Measurements from ENCODE around the gene SMOC1. TPM values are rescaled to one million over a fixed set of nuclear protein-coding genes. Genes with fewer than 3 reads are reported as not detected.

SMOC1 gene
- total RNA-seq, 1 donor from 2014 or later, result 10.9 TPM

DNA sequence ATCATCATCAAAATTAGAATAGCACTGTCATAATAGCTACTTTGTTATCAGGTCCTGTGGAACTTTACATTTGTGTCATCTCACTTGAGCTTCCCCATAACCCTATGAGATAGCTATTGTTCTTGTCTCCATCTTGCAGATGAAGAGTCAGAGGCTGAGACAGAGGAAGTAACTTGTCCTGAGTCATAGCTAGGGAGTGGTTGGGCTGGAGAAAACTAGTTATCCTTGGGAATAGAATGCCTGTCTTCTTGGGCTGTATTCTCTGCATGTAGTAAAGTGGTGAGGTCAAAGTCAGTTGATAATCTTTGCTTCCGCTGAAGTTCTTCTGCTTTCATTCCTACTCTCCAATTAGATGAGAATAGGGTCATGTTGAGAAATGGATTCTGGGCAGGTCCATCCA, 117.0 kb downstream of the SMOC1 start:
- DNase-seq (ENCODE audit: low spot score, unreplicated experiment), result no peak
- Mint-ChIP-seq H3K4me1 (ENCODE audit: low read depth) (peaks cover 17% of the 10 kb centered on the region), H3K27me3 (no peaks in the 10 kb centered on the region), H3K4me3 (ENCODE audit: low read depth) (no peak overlapping the region), H3K36me3 (ENCODE audit: insufficient read depth) (no peaks in the 10 kb centered on the region), H3K9me3 (ENCODE audit: low read depth) (no peaks in the 10 kb centered on the region), H3K27ac (no peak overlapping the region)
- no peak for TF ChIP-seq CTCF (IDR thresholded peaks at IDR 0.05; ENCODE audit: unreplicated experiment)

- Mint-ChIP-seq H3K9me3 (ENCODE audit: low read depth) (no peaks in the 10 kb centered on the region), H3K36me3 (ENCODE audit: insufficient read depth) (no peaks in the 10 kb centered on the region), H3K4me1 (ENCODE audit: low read depth) (peaks cover 17% of the 10 kb centered on the region), H3K27ac (no peak overlapping the region), H3K4me3 (ENCODE audit: low read depth) (no peak overlapping the region), H3K27me3 (no peaks in the 10 kb centered on the region)
- DNase-seq (ENCODE audit: low spot score, unreplicated experiment), result no peak
- no peak for TF ChIP-seq CTCF (IDR thresholded peaks at IDR 0.05; ENCODE audit: unreplicated experiment)
Observed at GRCh38 chr14:69997849-69998248, 118.6 kb downstream of the SMOC1 start.

- no peak for TF ChIP-seq CTCF (IDR thresholded peaks at IDR 0.05; ENCODE audit: unreplicated experiment)
- H3K27ac Mint-ChIP-seq, result peak overlapping the region; percentile 76
- no peak for DNase-seq (ENCODE audit: low spot score, unreplicated experiment)
- no peaks in the 10 kb centered on the region for H3K27me3 Mint-ChIP-seq
- peaks cover 21% of the 10 kb centered on the region for H3K4me1 Mint-ChIP-seq (ENCODE audit: low read depth)
- no peak overlapping the region for H3K4me3 Mint-ChIP-seq (ENCODE audit: low read depth)
- no peaks in the 10 kb centered on the region for H3K9me3 Mint-ChIP-seq (ENCODE audit: low read depth)
- no peaks in the 10 kb centered on the region for H3K36me3 Mint-ChIP-seq (ENCODE audit: insufficient read depth)
Observed at GRCh38 chr14:69999261-69999674, 120.1 kb downstream of the SMOC1 start.

DNA sequence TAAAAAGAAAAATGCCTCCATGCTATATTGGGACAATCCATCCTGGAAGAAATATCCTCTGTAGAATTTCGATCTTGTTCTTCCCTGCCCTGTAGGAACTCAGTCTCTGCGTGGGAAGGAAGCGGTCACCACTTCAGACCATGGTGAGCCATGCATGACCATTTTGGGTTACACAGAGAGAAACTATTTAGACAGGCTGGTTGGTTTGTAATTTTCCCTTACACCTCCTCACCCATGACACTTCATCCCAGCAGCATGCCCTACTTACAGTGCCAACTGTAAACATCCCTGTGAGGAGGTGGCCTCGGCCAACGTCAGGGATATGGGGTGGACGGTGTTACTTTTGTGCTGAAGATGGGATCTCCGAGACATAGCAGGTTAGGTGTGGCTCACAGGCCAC, 121.4 kb downstream of the SMOC1 start:
- TF ChIP-seq CTCF (IDR thresholded peaks at IDR 0.05; ENCODE audit: unreplicated experiment), result no peak
- no peak for DNase-seq (ENCODE audit: low spot score, unreplicated experiment)
- Mint-ChIP-seq H3K36me3 (ENCODE audit: insufficient read depth) (no peaks in the 10 kb centered on the region), H3K27me3 (no peaks in the 10 kb centered on the region), H3K4me3 (ENCODE audit: low read depth) (no peak overlapping the region), H3K27ac (no peak overlapping the region), H3K4me1 (ENCODE audit: low read depth) (peaks cover 27% of the 10 kb centered on the region), H3K9me3 (ENCODE audit: low read depth) (no peaks in the 10 kb centered on the region)

DNA sequence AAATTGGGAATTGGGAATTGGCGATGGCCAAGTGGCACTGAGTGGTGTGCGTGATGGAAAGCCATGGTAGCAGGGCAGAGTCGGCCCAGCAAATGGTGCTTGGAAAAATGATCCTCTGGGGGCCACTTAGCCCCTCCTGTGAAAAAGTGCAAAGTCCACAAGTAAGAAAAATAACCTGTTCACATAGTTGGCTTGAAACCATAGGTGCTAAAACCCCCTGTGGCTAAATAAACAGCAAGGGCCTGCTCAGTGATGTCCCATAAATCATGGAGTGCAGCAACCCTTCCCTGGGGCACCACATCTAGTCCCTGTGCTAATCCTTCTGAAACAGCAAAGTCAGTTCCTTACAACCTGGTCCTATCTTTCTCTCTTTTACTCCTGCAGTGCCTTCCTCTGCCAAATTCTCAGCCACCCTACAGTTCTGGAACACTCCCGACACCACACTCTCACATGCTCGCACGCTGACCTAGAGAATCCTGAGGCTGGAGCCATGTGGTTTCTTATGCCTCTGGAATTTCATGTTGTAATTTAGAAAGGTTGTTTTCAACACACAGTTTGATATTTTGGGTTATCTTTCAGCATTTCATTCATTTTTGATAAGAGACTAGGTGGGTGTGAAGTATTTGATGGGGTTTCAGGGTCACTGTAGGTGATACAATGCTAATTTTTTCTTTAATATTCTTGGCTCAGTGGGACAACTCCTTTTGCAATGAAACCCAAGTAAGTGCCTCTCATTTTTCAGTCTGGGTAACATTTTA, 123.6 kb downstream of the SMOC1 start:
- Mint-ChIP-seq H3K27ac (peak overlapping the region; percentile 17), H3K36me3 (ENCODE audit: insufficient read depth) (no peaks in the 10 kb centered on the region)

More for the DNA sequence above, 123.6 kb downstream of the SMOC1 start:
- no peak for DNase-seq (ENCODE audit: low spot score, unreplicated experiment)
- no peak for TF ChIP-seq CTCF (IDR thresholded peaks at IDR 0.05; ENCODE audit: unreplicated experiment)
- Mint-ChIP-seq H3K27me3 (no peaks in the 10 kb centered on the region), H3K4me3 (ENCODE audit: low read depth) (no peak overlapping the region), H3K4me1 (ENCODE audit: low read depth) (peaks cover 34% of the 10 kb centered on the region), H3K9me3 (ENCODE audit: low read depth) (no peaks in the 10 kb centered on the region)

Measured in progenitor cell of endocrine pancreas (in vitro differentiated cells).